Stimulated activated CD8-positive, alpha-beta memory T cell treated with anti-CD3 and anti-CD28 coated beads, Interleukin-4, amount 100 ng/mL, for 4 hours (primary cell): ENCODE measurements around the gene CYP2C9.
"Not testable (repeated sequence)": the region's sequence is repeated elsewhere in the genome, so short reads cannot be mapped to it uniquely, and the experiment has no call there.

Experiments used
- DNase-seq, 2 donors: peaks; one replicate each; pipeline ENCODE4 v3.0.0-alpha.2; 2020; ENCODE audit warnings: low read depth in 2 of 2, low spot score in 1 of 2

CYP2C9 gene

GRCh38 chr10:94938383-94938782 is at the start of gene CYP2C9:
Gene CYP2C9 (plus strand): TSS chr10:94938658. CDS start chr10:94938683, 25 bp downstream.
- no peak for DNase-seq

DNA sequence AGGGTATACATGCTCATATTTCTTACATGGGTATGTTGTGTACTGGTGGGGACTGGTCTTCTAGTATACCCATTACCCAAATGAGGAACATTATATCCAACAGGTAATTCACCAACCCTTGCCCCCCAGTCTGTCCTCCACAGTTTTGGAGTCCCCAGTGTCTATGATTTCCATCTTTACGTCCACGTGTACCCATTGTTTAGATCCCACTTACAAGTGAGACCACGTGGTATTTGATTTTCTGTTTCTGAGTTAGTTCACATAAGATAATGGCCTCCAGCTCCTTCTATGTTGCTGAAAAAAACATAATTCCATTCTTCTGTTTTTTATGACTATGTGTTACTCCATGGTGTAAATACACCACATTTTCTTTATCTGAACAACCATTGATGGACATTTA is 49.3 kb upstream of the CYP2C9 start:
- DNase-seq, result no peak

DNA sequence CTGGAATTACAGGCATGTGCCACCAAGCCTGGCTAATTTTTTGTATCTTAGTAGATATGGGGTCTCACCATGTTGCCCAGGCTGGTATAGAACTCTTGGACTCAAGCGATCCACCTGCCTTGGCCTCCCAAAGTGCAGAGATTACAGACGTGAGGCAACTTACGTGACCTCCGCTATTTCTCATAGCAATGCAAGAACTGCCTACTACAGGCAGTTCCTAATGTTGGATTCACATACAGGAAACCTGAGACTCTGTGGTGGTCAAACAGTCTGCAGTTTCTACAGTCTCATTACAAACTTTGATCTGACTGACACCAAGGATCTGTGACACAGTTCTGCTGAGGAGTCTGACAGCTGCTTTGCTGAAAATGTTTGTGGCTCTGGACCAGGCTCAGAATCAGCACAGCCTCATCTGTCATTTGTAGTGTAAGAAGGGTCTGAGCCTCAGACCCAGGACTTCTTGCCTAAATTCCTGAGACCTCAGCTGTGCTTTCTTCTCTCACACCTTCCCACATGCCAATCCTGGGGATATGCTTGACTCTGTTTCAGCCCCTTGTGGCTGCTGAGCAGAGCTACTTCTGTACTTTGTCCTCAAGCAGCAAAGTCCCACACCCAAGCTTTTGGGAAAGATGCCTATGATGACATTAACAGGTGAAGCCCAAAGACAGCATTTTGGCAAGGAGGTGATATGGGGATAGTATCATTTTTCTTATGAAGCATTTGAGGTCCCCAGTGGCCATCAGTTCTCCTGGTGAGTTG is 48.0 kb upstream of the CYP2C9 start:
- no peak for DNase-seq

- DNase-seq, result not testable (repeated sequence)
Observed at GRCh38 chr10:94898414-94898813, 40.0 kb upstream of the CYP2C9 start.

DNA sequence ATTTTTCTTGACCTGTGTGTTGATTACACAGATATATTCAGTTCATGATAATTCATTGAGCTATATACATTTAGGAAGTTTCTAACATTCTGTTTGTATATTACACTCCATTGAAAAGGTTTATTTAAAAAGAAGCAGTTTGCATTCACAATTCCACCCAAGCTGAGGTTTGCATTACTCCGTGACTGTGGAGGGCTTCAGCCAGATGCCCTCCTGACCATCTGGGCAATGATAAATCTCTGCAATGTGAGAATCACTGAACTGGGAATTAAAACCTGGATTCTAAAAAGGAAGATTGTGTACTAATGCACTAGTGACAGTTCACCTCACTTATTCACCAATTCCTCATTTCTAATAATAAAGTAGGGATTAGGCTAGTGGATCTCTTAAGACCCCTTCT is 36.4 kb upstream of the CYP2C9 start:
- DNase-seq, result no peak

GRCh38 chr10:94902570-94902969 is 35.9 kb upstream of the CYP2C9 start:
- DNase-seq, result no peak

DNA sequence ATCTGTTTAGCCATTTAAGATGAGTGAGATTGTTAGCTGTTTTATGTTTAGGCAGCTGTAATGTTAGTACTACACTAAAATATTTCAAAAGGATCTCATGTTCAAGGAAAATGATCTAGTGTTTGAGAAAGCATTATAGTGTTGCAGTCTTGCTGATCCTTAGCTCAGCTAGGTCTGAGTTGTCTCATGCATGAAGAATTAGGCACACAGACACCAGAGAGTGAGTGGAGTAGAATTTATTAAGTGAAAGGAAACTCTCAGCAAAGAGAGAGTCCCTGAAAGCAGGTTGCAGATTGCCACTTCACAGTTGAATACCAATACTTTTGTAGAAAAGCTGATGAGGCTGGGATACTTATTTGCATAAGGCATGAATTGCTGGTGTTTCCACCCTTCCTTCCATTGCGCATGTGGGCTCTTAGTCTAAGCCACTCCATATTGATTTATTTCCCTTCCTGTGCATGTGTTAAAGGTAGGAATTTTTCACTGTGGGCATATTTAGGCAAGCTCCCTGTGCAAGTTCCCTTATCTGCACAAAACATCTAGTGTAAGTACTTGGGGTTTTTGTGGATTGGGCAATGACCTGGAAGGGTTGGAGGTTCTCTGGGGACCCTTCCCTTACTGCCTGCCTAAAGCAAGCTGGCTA is 33.8 kb upstream of the CYP2C9 start:
- DNase-seq, result not testable (repeated sequence)

DNA sequence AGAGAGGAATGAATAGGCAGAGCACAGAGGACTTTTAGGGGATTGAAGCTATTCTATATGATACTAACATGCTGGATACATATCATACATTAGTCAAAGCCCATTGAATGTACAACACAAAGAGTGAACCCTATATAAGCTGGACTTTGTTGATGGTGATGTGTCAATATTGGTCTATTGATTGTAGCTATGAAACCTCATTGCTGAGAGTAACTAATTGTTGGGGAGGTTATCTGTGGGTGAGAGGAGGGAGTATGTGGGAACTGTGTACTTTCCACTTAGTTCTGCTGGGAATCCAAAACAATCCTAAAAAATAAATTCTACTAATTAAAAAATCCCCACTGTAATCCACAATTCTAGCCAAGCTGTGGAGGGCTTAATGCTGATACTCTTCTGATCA is 22.0 kb upstream of the CYP2C9 start:
- no peak for DNase-seq

DNA sequence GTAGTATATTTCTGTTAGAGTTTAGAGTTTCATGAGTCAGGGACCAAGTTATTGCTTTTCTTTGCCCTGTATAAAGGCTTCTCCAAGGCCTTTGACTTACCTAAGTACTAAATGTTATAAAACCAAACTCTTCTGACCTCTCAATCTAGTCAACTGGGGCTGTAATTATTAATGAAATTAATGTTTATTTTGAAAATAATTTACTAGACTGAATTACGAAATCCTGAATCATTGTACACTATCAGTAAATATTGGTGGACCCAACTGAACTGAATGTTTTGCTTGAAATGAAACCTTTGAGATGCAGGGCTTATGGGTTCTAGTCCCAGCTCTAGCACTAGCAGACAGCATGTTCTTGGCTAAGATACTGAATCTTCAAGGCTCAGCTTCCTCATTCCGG is 1.7 kb upstream of the CYP2C9 start:
- DNase-seq, result no peak

DNA sequence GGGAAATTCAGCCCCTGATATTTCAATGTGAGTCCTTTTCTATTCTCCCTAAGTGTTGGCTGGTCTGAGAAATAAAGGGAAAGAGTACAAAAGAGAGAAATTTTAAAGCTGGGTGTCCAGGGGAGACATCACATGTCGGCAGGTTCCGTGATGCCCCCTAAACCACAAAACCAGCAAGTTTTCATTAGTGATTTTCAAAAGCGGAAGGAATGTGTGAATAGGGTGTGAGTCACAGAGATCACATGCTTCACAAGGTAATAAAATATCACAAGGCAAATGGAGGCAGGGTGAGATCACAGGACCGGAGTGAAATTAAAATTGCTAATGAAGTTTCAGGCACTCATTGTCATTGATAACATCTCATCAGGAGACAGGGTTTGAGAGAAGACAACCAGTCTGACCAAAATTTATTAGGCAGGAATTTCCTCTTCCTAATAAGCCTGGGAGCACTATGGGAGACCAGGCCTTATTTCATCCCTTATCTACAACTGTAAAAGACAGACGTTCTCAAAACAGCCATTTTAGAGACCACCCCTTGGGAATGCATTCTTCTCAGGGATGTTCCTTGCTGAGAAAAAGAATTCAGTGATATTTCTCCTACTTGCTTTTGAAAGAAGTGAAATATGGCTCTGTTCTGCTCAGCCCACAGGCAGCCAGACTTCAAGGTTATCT is 5.1 kb downstream of the CYP2C9 start:
- not testable (repeated sequence) for DNase-seq

DNA sequence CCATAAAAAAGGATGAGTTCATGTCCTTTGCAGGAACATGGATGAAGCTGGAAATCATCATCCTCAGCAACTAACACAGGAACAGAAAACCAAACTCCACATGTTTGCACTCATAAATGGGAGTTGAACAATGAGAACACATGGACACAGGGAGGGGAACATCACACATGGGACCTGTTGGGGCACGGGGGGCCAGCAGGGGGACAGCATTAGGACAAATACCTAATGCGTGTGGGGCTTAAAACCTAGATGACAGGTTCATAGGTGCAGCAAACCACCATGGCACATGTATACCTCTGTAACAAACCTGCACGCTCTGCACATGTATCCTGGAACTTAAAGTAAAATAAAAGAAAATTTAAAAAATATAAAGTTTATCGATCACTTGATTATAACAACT is 7.7 kb downstream of the CYP2C9 start:
- DNase-seq, result not testable (repeated sequence)

- no peak for DNase-seq
Observed at GRCh38 chr10:94963901-94964300, 25.4 kb downstream of the CYP2C9 start.

GRCh38 chr10:94983555-94983954 is 45.1 kb downstream of the CYP2C9 start:
- DNase-seq, result no peak

DNA sequence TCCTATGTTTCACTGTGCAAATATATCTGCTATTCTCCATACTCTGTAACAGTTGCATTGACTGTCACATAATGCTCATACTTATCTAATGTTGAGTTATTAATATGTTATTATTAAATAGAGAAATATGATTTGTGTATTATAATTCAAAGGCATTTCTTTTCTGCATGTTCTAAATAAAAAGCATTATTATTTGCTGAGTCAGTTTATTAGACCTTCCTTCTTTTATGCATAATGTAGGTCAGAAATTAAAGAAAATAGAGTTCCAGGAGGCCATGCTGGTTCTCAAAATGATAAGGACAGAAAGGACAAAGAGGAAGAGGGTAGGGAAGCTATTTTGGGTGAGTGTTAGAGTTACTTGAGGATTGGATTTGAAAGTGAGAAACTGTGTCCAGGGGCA is 50.7 kb downstream of the CYP2C9 start:
- no peak for DNase-seq

GRCh38 chr10:94991243-94991888 is 52.9 kb downstream of the CYP2C9 start:
- no peak for DNase-seq

DNA sequence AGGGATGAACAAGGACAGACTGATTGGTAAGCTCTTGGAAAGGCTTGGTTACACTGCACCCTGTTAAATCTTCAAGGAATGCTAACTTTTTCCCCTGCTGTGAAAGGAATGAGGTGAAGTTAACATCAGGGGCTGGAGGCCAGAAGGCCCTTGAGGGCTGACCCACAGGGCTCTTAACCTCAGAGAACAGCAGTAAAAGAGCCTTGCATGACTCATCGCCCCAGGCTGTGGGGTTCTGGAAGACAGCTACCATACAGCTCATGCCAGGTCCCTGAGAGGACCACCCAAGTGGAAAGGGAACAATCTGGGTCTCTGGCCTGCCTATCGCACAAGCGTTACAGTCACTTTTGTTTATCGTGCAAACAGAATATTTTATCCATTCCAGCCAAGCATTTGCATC is 54.4 kb downstream of the CYP2C9 start:
- DNase-seq, result no peak

DNA sequence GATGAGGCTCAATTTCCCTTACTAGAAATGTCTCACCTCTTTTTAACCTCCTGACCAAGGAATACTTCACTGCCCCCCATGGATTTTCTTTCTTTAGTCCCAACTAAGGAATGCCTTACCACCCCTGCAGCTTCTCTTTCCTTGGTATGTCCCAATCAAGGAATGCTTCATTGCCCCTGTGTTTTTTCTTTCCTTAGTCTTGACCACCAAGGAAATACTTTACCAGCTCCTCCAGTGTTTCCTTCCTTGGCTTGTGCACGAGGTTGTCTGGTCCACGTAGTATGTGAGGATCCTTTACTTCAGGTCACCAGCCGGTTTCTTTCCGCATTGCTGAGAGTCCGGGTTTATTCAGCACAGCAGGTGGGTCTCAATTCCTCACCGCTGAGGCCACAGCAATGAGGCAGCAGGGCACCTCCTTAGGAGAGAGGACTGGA is 59.3 kb downstream of the CYP2C9 start:
- DNase-seq, result no peak

DNA sequence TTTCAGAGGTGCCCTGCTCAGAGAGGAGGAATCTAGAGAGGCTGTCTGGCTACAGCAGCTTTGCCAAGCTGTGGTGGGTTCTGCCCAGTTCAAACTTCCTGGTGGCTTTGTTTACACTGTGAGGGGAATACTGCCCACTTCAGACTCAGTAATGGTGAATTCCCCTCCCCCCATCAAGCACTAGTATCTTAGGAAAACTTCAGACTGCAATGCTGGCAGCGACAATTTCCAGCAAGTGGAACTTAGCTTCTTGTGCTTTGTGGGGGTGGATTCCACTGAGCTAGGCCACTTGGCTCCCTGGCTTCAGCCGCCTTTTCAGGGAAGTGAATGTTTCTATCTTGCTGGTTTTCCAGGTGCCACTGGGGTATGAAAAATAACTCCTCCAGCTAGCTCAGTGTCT is 88.0 kb downstream of the CYP2C9 start:
- no peak for DNase-seq

GRCh38 chr10:95031656-95032055 is 93.2 kb downstream of the CYP2C9 start:
- no peak for DNase-seq

- DNase-seq, result no peak
Observed at GRCh38 chr10:95034401-95034800, 95.9 kb downstream of the CYP2C9 start.
